Measurements from ENCODE around the gene PCDH12.

The PCDH12 gene

DNA sequence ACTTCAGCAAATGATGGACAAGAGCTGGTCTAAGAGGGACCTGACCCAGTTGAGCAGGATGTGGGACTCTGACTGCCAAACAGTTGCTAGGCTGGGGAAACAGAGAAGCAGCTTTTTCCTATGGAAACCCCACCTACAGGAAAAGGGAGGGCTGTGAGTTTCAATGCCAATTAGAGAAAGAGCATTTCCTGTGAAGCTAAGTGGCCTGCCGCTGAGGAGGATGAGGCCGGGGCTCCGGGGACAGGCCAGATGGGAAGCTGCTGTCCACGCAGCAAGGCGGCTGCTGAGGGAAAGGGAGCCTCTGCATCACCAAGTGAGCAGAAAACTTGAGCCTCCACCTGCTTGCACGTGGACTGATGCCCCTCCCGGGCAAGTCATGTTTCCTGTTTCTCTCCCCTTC is at the start of gene PCDH12:
Gene PCDH12, minus strand, starts transcription at position 90 of the 400 bp plus-strand sequence. CDS start 351 bp downstream, outside the sequence.
- no peak within 1 kb of the TSS for H3K4me3 Mint-ChIP-seq
- DNase-seq (ENCODE audit: low spot score in 2 of 2): no peak
- peaks cover 2% of the 10 kb centered on the region for H3K27me3 Mint-ChIP-seq
- no peak for ATAC-seq (ENCODE audit: low read depth)
- H3K27ac Mint-ChIP-seq: no peak within 1 kb of the TSS
- H3K9me3 Mint-ChIP-seq: no peaks in the 10 kb centered on the region
- H3K4me1 Mint-ChIP-seq: peaks cover 13% of the 10 kb centered on the region
- H3K36me3 Mint-ChIP-seq: no peaks in the 10 kb centered on the region

DNA sequence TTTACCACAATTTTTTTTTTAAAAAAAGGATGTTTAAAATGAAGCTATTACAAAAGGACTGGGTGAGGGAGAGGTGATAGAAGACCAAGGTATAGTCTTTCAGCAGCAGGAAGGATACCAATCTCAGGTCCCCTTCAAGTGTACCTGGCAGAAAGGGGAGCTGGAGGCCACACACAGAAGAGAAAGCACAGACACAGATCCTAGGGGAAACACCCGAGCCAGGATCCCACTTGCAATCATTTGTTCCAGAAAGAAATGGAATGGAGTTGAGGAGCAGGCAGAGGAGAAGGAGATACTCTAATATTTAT is 49.2 kb upstream of the PCDH12 start:
- peaks cover 6% of the 10 kb centered on the region for H3K4me1 Mint-ChIP-seq

DNA sequence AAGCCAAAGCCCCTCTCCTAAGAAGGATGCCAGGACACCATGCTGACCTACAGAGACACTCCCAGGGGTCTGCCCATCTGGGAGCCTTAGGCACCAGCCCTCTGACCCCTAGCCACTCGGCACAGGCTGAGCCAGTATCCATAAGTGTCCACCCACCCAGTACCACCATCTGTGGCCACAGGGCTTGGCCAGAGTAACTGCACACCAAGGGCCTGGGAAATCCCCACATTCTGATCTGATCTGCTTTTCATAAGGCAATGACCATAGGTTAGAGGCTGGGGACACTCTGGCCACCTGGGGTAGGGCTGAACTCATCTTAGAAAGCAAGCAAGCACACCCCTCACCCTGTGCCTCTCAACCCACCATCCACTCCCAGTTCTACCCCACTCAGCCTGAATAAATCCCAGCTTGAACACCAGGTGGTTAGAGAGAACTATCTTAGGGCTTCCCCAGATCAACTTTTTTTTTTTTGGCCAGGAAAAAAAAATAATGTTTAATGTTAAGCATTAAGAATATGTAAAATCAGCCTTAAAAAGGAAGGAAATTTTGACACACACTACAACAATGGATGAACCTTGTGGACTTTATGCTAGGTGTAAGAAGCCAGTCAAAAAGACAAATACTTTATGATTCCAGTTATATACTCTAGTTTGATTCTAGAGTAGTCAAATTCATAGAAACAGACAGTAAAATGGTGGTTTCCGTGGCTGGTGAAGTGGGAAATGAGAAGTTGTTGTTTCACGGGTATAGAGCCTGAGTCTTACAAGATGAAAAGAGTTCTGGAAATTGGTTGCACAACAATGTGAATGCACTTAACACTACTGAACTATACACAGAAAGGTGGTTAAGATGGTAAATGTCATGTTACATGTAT is 48.6 kb upstream of the PCDH12 start:
- peak overlapping the region; percentile 22 for H3K27ac Mint-ChIP-seq
- ATAC-seq (ENCODE audit: low read depth) (no peak), DNase-seq (ENCODE audit: low spot score in 2 of 2) (no peak)
- peaks cover 2% of the 10 kb centered on the region for H3K4me1 Mint-ChIP-seq
- no peaks in the 10 kb centered on the region for H3K27me3 Mint-ChIP-seq
- H3K9me3 Mint-ChIP-seq: no peaks in the 10 kb centered on the region
- peaks cover 19% of the 10 kb centered on the region for H3K36me3 Mint-ChIP-seq
- no peak overlapping the region for H3K4me3 Mint-ChIP-seq

More for the DNA sequence above, 49.2 kb upstream of the PCDH12 start:
- Mint-ChIP-seq H3K27me3 (no peaks in the 10 kb centered on the region), H3K36me3 (peaks cover 19% of the 10 kb centered on the region), H3K4me3 (no peak overlapping the region), H3K9me3 (no peaks in the 10 kb centered on the region), H3K27ac (no peak overlapping the region)
- DNase-seq (ENCODE audit: low spot score in 2 of 2) (no peak), ATAC-seq (ENCODE audit: low read depth) (no peak)

DNA sequence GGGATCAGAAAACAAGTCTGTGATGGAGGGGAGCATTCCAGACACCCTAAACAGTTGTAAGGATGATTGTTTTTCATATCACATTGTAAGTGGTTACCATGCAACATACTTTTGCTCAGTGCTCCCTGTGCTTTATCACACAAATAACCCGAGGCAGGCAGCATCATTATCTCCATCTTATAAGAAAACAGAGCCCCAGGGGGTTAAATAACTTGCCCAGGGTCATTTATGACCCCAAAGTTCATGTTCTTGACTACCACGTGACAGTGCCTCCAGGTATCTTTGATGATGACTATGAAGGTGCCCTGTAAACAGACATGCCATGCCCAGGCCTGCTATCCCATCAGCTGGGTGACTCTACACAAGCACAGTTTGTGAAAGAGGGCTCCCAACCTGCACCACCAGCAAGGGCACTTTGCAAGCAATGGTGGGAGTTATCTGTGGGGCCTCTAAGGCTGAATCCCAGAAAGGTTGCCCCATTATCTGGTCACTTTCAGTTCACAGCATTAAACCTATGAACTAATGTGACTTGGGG is 45.3 kb upstream of the PCDH12 start:
- no peak for DNase-seq (ENCODE audit: low spot score in 2 of 2)
- peaks cover 4% of the 10 kb centered on the region for H3K4me1 Mint-ChIP-seq
- H3K27me3 Mint-ChIP-seq: no peaks in the 10 kb centered on the region
- peaks cover 20% of the 10 kb centered on the region for H3K36me3 Mint-ChIP-seq
- H3K4me3 Mint-ChIP-seq: no peak overlapping the region
- no peaks in the 10 kb centered on the region for H3K9me3 Mint-ChIP-seq
- no peak for ATAC-seq (ENCODE audit: low read depth)
- no peak overlapping the region for H3K27ac Mint-ChIP-seq

GRCh38 chr5:142000704-142001484 is 42.9 kb upstream of the PCDH12 start:
- no peak overlapping the region for H3K4me3 Mint-ChIP-seq
- H3K4me1 Mint-ChIP-seq: peaks cover 2% of the 10 kb centered on the region
- H3K27ac Mint-ChIP-seq: peak overlapping the region; percentile 58
- peaks cover 24% of the 10 kb centered on the region for H3K36me3 Mint-ChIP-seq
- H3K9me3 Mint-ChIP-seq: no peaks in the 10 kb centered on the region
- ATAC-seq (ENCODE audit: low read depth): no peak
- DNase-seq (ENCODE audit: low spot score in 2 of 2): no peak
- no peaks in the 10 kb centered on the region for H3K27me3 Mint-ChIP-seq

DNA sequence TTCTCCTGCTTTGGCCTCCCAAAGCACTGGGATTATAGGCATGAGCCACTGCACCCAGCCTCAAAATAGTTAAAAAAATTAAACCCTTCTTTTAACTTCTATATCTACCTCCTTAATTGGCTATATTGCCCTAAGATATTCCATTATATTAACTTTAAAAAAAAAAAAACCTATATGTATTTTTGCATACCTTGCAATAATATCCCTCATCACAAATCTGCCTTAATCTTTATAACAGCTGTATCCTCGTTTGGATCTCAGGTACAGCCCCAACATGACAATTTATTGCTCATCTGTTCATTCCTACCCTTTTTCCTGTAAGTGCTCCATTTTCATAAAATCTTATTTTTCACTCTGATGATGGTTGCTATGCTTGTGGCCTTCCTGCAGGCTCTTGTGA is 42.2 kb upstream of the PCDH12 start:
- DNase-seq (ENCODE audit: low spot score in 2 of 2): no peak

GRCh38 chr5:141997358-141997960 is 39.5 kb upstream of the PCDH12 start:
- peaks cover 29% of the 10 kb centered on the region for H3K36me3 Mint-ChIP-seq
- peak overlapping the region; percentile 16 for H3K27ac Mint-ChIP-seq
- ATAC-seq (ENCODE audit: low read depth) (no peak), DNase-seq (ENCODE audit: low spot score in 2 of 2) (no peak)
- peaks cover 2% of the 10 kb centered on the region for H3K4me1 Mint-ChIP-seq
- no peak overlapping the region for H3K4me3 Mint-ChIP-seq
- H3K9me3 Mint-ChIP-seq: no peaks in the 10 kb centered on the region
- no peaks in the 10 kb centered on the region for H3K27me3 Mint-ChIP-seq

More for the DNA sequence above, 42.2 kb upstream of the PCDH12 start:
- Mint-ChIP-seq H3K9me3 (no peaks in the 10 kb centered on the region), H3K27ac (no peak overlapping the region), H3K36me3 (peaks cover 25% of the 10 kb centered on the region), H3K4me1 (peaks cover 2% of the 10 kb centered on the region), H3K27me3 (no peaks in the 10 kb centered on the region), H3K4me3 (no peak overlapping the region)
- ATAC-seq (ENCODE audit: low read depth): no peak

DNA sequence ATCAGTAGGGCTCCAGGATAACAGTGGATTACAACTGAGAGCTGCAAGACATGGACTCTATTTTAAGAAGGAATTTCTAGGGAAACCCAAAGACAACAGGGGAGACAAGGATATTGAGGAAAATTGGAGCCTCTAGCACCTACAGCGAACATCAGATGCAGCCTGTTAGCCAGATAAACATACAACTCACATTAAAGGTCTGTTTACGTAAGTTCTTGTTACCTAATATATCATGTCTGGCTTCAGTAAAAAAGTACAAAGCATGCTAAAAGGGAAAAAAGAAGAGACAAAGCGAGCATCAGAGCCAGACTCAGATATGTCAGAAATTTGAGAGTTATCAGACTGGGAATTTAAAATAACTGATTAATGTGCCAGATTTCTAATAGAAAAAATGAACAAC is 37.7 kb upstream of the PCDH12 start:
- Mint-ChIP-seq H3K4me1 (peaks cover under 1% of the 10 kb centered on the region), H3K27me3 (no peaks in the 10 kb centered on the region), H3K4me3 (no peak overlapping the region), H3K36me3 (peaks cover 27% of the 10 kb centered on the region), H3K9me3 (no peaks in the 10 kb centered on the region), H3K27ac (no peak overlapping the region)
- DNase-seq (ENCODE audit: low spot score in 2 of 2) (no peak), ATAC-seq (ENCODE audit: low read depth) (no peak)

DNA sequence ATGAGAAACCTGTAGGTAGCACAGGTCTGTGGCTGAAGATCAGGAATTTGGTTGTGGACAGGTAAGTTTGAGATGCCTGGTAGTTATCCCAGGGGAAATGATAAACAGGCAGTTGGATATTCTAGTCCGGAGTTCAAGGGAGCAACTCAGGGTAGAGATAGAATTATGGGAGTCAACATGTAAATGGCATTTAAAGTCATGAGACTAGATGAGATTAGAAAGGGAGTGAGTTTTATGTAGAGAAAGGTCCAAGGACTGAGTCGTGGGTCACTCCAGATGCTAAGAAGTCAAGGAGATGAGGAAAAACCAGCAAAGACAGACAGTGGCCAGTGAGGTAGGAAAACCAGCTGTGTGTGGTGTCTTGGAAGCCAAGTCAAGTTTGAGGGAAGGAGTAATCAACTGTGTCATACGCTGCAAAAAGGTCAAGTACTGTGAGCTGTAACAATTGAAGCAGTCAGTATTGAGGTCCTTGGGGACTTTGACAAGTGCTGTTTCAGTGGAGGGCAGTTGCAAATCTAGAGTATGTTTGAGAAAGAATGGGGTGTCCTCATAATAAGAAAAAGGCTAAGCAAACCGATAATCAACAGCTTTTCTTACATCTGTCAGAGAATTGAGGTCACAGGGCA is 36.6 kb upstream of the PCDH12 start:
- Mint-ChIP-seq H3K4me1 (no peaks in the 10 kb centered on the region), H3K9me3 (no peaks in the 10 kb centered on the region), H3K27me3 (no peaks in the 10 kb centered on the region), H3K4me3 (no peak overlapping the region), H3K27ac (no peak overlapping the region), H3K36me3 (peaks cover 27% of the 10 kb centered on the region)
- no peak for DNase-seq (ENCODE audit: low spot score in 2 of 2)
- no peak for ATAC-seq (ENCODE audit: low read depth)

DNA sequence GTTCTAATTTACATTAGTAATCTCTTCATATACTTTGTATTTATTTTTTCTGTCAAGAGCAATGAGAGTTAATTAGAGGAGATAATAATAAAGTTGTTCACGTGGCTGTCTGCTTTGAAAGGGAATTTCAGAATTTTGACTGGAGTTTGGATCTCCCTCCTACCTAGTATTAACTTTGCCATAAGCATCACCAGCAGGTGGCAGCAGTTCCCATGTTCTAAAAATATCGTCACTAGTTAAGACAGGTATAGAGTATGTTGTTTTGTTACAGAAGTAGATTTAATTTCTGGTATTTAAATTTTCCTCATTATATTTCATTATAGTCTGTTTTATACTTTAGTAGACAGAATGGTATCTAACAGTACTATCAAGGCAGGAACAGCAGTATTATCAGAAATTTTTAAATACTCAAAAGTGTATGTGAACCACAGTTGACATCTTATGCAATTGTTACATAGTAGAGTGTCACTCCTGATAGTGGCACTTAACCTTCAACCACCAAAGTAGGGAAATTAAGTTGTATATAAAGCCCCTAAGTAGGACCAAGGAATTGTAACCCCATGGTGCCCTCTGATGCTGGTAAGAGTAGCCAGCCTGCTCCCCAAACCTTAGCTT is 34.5 kb upstream of the PCDH12 start:
- peak; percentile 69 for ATAC-seq (ENCODE audit: low read depth)
- Mint-ChIP-seq H3K4me3 (no peak overlapping the region), H3K27ac (no peak overlapping the region), H3K9me3 (no peaks in the 10 kb centered on the region), H3K27me3 (no peaks in the 10 kb centered on the region), H3K36me3 (peaks cover 24% of the 10 kb centered on the region), H3K4me1 (no peaks in the 10 kb centered on the region)
- peak; percentile 59 to 65 for DNase-seq (ENCODE audit: low spot score in 2 of 2)

DNA sequence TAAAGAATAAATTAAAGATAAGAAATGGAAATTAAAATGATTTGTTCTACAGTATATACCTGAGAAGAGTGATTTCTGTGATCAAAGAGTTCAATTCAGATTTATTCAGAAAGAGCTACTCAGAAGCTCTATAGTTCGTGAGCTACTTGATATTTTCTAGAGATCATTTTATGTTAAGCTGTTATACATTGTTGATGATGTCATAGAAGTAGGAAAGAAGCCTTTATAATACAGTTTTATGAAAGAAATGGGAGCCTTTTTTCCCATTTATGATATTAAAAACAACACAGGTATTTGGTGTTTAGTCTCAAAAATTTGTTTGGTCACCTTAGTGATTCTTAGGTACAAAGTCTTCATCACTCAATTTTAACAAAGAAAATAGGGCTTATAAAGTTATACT is 31.7 kb upstream of the PCDH12 start:
- H3K4me3 Mint-ChIP-seq: no peak overlapping the region
- H3K27ac Mint-ChIP-seq: no peak overlapping the region
- no peaks in the 10 kb centered on the region for H3K9me3 Mint-ChIP-seq
- ATAC-seq (ENCODE audit: low read depth): no peak
- peaks cover 26% of the 10 kb centered on the region for H3K36me3 Mint-ChIP-seq
- H3K27me3 Mint-ChIP-seq: no peaks in the 10 kb centered on the region
- no peak for DNase-seq (ENCODE audit: low spot score in 2 of 2)
- no peaks in the 10 kb centered on the region for H3K4me1 Mint-ChIP-seq

DNA sequence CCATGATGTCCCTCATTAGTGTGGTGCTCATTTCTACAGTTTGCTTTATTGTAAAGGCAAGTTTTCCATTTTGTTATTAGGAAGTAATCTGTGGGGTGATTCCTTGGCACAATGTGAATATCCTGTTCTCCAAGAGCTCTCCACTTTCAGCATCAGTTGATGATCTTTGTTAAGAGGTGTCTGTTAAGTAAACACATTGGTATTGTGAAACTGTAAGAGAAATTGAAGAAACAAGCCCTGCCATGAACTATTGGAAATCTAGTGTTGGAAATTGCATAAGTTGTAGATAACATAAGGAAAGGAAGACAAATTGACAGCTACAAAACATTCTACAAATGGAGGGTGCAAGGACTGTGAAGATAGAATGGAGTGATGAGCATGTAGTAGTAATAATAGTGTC is 28.1 kb upstream of the PCDH12 start:
- Mint-ChIP-seq H3K27me3 (no peaks in the 10 kb centered on the region), H3K4me3 (no peak overlapping the region), H3K36me3 (peaks cover 30% of the 10 kb centered on the region), H3K27ac (peak overlapping the region; percentile 1), H3K9me3 (no peaks in the 10 kb centered on the region), H3K4me1 (peaks cover 2% of the 10 kb centered on the region)
- ATAC-seq (ENCODE audit: low read depth) (no peak), DNase-seq (ENCODE audit: low spot score in 2 of 2) (no peak)

GRCh38 chr5:141982626-141983025 is 24.6 kb upstream of the PCDH12 start:
- H3K9me3 Mint-ChIP-seq: no peaks in the 10 kb centered on the region
- H3K27me3 Mint-ChIP-seq: no peaks in the 10 kb centered on the region
- peaks cover 39% of the 10 kb centered on the region for H3K36me3 Mint-ChIP-seq
- H3K4me1 Mint-ChIP-seq: peaks cover 2% of the 10 kb centered on the region
- DNase-seq (ENCODE audit: low spot score in 2 of 2): no peak
- ATAC-seq (ENCODE audit: low read depth): no peak
- no peak overlapping the region for H3K27ac Mint-ChIP-seq
- no peak overlapping the region for H3K4me3 Mint-ChIP-seq
